ENCODE measurements around the gene CLBA1. TPM values are rescaled to one million over a fixed set of nuclear protein-coding genes. Genes with fewer than 3 reads are reported as not detected.

The CLBA1 gene
- total RNA-seq, 1 experiment from 2014 or later, result 3.0 TPM

GRCh38 chr14:104955396-104955770 is 30.2 kb upstream of the CLBA1 start:
- BruUV-seq (replicated peaks), result no TSS peak
- no peaks in the 10 kb centered on the region for H3K36me3 ChIP-seq (ENCODE audit: control insufficient read depth, insufficient read depth, low read length)
- no peaks in the 10 kb centered on the region for H3K4me1 ChIP-seq
- H3K4me3 Mint-ChIP-seq (ENCODE audit: unreplicated experiment), result no peak overlapping the region
- no peak for TF ChIP-seq CTCF (IDR thresholded peaks at IDR 0.05; ENCODE audit: insufficient read depth in 1 of 2, low read depth in 1 of 2, low read length in 1 of 2, severe bottlenecking in 1 of 2, unreplicated experiment in 1 of 2)
- H3K27ac Mint-ChIP-seq (ENCODE audit: unreplicated experiment), result no peak overlapping the region
- no peaks in the 10 kb centered on the region for H3K27me3 ChIP-seq (replicated peaks; ENCODE audit: control insufficient read depth, insufficient read depth, low read length)
- no peaks in the 10 kb centered on the region for H3K36me3 Mint-ChIP-seq (ENCODE audit: insufficient read depth, unreplicated experiment)
- H3K27me3 Mint-ChIP-seq (ENCODE audit: insufficient read depth, unreplicated experiment), result peaks cover 19% of the 10 kb centered on the region
- ChIA-PET POLR2A (no interaction called here), CTCF (interaction anchor here (0.6 kb wide), 1 partner anchor 21 kb away, joined by 3 read pairs; no protein-coding TSS in a partner anchor)
- intact Hi-C loops (cut with micrococcal nuclease; ENCODE audit: unreplicated experiment), result no loop called here
- no peaks in the 10 kb centered on the region for H3K4me1 Mint-ChIP-seq (ENCODE audit: low read depth, unreplicated experiment)
- H3K4me3 ChIP-seq (ENCODE audit: low read depth, low read length), result no peak overlapping the region
- no peaks in the 10 kb centered on the region for H3K9me3 ChIP-seq
- no peaks in the 10 kb centered on the region for H3K9me3 Mint-ChIP-seq (ENCODE audit: unreplicated experiment)
- DNase-seq, result no peak

GRCh38 chr14:104956290-104956890 is 29.2 kb upstream of the CLBA1 start:
- no TSS peak for BruUV-seq (replicated peaks)
- Histone ChIP-seq H3K9me3 (no peaks in the 10 kb centered on the region), H3K4me1 (no peaks in the 10 kb centered on the region), H3K36me3 (ENCODE audit: control insufficient read depth, insufficient read depth, low read length) (no peaks in the 10 kb centered on the region), H3K27me3 (replicated peaks; ENCODE audit: control insufficient read depth, insufficient read depth, low read length) (no peaks in the 10 kb centered on the region), H3K4me3 (ENCODE audit: low read depth, low read length) (no peak overlapping the region)
- Mint-ChIP-seq H3K27ac (ENCODE audit: unreplicated experiment) (no peak overlapping the region), H3K4me1 (ENCODE audit: low read depth, unreplicated experiment) (no peaks in the 10 kb centered on the region), H3K4me3 (ENCODE audit: unreplicated experiment) (no peak overlapping the region), H3K27me3 (ENCODE audit: insufficient read depth, unreplicated experiment) (peaks cover 21% of the 10 kb centered on the region), H3K9me3 (ENCODE audit: unreplicated experiment) (no peaks in the 10 kb centered on the region), H3K36me3 (ENCODE audit: insufficient read depth, unreplicated experiment) (no peaks in the 10 kb centered on the region)
- DNase-seq, result no peak
- no peak for TF ChIP-seq CTCF (IDR thresholded peaks at IDR 0.05; ENCODE audit: insufficient read depth in 1 of 2, low read depth in 1 of 2, low read length in 1 of 2, severe bottlenecking in 1 of 2, unreplicated experiment in 1 of 2)
- ChIA-PET POLR2A (no interaction called here), CTCF (no interaction called here)
- intact Hi-C loops (cut with micrococcal nuclease; ENCODE audit: unreplicated experiment), result no loop called here

GRCh38 chr14:104957146-104958113 is 28.2 kb upstream of the CLBA1 start:
- H3K4me1 ChIP-seq, result no peaks in the 10 kb centered on the region
- H3K27ac Mint-ChIP-seq (ENCODE audit: unreplicated experiment), result no peak overlapping the region

More at GRCh38 chr14:104957146-104958113, 28.2 kb upstream of the CLBA1 start:
- TF ChIP-seq CTCF (IDR thresholded peaks at IDR 0.05; ENCODE audit: insufficient read depth in 1 of 2, low read depth in 1 of 2, low read length in 1 of 2, severe bottlenecking in 1 of 2, unreplicated experiment in 1 of 2), result no peak
- Mint-ChIP-seq H3K4me3 (ENCODE audit: unreplicated experiment) (no peak overlapping the region), H3K27me3 (ENCODE audit: insufficient read depth, unreplicated experiment) (peaks cover 21% of the 10 kb centered on the region), H3K36me3 (ENCODE audit: insufficient read depth, unreplicated experiment) (no peaks in the 10 kb centered on the region), H3K4me1 (ENCODE audit: low read depth, unreplicated experiment) (no peaks in the 10 kb centered on the region), H3K9me3 (ENCODE audit: unreplicated experiment) (no peaks in the 10 kb centered on the region)
- BruUV-seq (replicated peaks), result no TSS peak
- intact Hi-C loops (cut with micrococcal nuclease; ENCODE audit: unreplicated experiment), result no loop called here
- Histone ChIP-seq H3K27me3 (replicated peaks; ENCODE audit: control insufficient read depth, insufficient read depth, low read length) (no peaks in the 10 kb centered on the region), H3K9me3 (no peaks in the 10 kb centered on the region), H3K36me3 (ENCODE audit: control insufficient read depth, insufficient read depth, low read length) (no peaks in the 10 kb centered on the region), H3K4me3 (ENCODE audit: low read depth, low read length) (no peak overlapping the region)
- ChIA-PET POLR2A (no interaction called here), CTCF (no interaction called here)
- DNase-seq, result no peak

Measured in Caco-2 (cell line).